ENCODE data around the gene IFNG.

The IFNG gene

DNA sequence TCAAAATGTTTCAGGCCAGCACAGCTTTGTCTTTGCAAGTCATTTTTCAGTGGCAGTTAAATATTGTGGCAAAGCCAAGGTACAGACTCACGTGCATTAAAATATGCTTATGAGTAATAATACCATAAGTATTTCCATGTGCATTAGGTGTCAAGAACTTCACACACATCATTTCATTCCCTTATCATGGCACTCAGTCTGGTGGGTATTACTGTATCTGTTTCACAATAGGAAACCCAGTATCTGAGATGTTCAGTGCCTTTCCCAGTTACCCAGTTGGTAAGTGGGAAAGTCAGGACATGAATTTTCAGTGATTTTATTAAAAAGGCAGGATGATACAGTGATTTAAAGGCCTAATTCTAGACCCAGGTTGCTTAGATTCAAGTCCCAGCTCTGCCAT is 52.9 kb downstream of the IFNG start:
- TF ChIP-seq RARB (CRISPR knock-in tag; IDR thresholded peaks at IDR 0.05) (no peak), PPARA (CRISPR knock-in tag; IDR thresholded peaks at IDR 0.05; ENCODE audit: borderline replicate concordance) (no peak), ISL1 (CRISPR knock-in tag; IDR thresholded peaks at IDR 0.05) (no peak), TSHZ2 (CRISPR knock-in tag; IDR thresholded peaks at IDR 0.05) (no peak)
- TF ChIP-seq, protein P1, sequence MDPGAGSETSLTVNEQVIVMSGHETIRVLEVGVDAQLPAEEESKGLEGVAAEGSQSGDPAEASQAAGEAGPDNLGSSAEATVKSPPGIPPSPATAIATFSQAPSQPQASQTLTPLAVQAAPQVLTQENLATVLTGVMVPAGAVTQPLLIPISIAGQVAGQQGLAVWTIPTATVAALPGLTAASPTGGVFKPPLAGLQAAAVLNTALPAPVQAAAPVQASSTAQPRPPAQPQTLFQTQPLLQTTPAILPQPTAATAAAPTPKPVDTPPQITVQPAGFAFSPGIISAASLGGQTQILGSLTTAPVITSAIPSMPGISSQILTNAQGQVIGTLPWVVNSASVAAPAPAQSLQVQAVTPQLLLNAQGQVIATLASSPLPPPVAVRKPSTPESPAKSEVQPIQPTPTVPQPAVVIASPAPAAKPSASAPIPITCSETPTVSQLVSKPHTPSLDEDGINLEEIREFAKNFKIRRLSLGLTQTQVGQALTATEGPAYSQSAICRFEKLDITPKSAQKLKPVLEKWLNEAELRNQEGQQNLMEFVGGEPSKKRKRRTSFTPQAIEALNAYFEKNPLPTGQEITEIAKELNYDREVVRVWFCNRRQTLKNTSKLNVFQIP (CRISPR knock-in tag; IDR thresholded peaks at IDR 0.05; ENCODE audit: borderline replicate concordance, low read depth), result no peak

GRCh38 chr12:68106160-68106559 is 53.4 kb downstream of the IFNG start:
- TF ChIP-seq OSR1 (CRISPR knock-in tag; IDR thresholded peaks at IDR 0.05) (no peak), ESRRG (CRISPR knock-in tag; IDR thresholded peaks at IDR 0.05) (no peak)
- TF ChIP-seq, protein P2, sequence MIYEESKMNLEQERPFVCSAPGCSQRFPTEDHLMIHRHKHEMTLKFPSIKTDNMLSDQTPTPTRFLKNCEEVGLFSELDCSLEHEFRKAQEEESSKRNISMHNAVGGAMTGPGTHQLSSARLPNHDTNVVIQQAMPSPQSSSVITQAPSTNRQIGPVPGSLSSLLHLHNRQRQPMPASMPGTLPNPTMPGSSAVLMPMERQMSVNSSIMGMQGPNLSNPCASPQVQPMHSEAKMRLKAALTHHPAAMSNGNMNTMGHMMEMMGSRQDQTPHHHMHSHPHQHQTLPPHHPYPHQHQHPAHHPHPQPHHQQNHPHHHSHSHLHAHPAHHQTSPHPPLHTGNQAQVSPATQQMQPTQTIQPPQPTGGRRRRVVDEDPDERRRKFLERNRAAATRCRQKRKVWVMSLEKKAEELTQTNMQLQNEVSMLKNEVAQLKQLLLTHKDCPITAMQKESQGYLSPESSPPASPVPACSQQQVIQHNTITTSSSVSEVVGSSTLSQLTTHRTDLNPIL (CRISPR knock-in tag; IDR thresholded peaks at IDR 0.05; ENCODE audit: low read depth), result no peak
- ATAC-seq, result peak; percentile 70

More for the DNA sequence above, 52.9 kb downstream of the IFNG start:
- no peak for ATAC-seq

All from SK-N-SH treated with all-trans-retinoic acid at 6 μM for 48 hours (cell line).